Coronary artery (tissue), 2 donors: Measurements from ENCODE around the gene CCDC85C.

Experiments
- DNase-seq: peaks from one replicate; pipeline ENCODE4 v3.0.0-alpha.2; 2017; ENCODE audit warnings: low spot score
- H3K27ac ChIP-seq, 2 donors: fragments of 200-600 bp; sonication (generic); one replicate each; pipeline ENCODE4 v1.5.1; 2016 to 2019
- H3K4me3 ChIP-seq: fragments of 200-600 bp; sonication (generic); 2 replicates; pipeline ENCODE4 v1.5.1; 2016; ENCODE audit warnings: mild to moderate bottlenecking, moderate library complexity
- CTCF ChIP-seq: fragments of 200-600 bp; sonication (generic); IDR thresholded peaks from one replicate; pipeline ENCODE4 v1.5.1; 2019; ENCODE audit warnings: antibody characterized with exemption

CCDC85C gene

DNA sequence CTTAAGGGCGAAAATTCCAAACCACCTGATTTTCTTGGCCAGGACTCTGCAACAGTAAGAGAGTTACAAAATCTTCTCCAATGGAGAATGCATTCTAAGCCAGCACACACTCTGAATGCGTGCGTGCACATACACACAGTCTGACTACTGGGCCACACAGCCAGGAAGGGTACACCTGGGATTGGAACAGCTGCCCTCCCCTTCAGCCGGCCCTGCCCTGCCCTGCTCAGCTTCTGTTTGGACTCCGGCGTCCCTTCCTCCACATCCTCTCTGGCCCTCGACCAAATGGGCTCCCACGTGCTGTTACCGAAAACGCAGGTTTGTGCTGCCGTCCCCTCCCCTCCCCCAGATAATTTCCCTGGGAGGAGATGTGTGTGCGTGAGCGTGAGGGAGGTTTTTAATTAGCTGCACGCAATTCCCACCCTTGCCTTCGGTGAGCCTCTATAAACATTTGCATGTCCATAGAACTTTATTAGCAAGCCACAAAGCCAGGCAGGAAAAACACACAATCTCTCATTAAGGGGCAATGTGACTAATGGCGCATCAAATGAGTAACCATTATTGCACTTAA lies 79.8 kb downstream of the CCDC85C start:
- no peak for TF ChIP-seq CTCF
- no peak for DNase-seq
- H3K27ac ChIP-seq = no peak overlapping the region
- no peak overlapping the region for H3K4me3 ChIP-seq

DNA sequence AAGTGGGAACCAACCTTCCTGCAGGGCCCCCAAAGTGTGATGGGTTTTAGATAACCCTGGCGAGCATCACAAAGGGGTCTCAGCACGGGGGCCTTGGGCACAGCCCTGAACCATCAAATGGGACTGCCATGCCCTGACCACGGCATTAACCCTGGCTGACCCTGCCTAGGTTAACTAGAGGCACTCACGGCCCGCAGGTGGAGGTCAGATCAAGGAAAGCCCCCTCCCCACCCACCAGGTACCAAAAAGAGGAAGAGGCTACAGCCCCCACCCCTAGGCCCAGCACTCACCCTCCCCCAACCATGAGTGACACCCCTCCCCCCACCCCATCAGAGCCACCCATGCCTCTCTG lies 80.3 kb downstream of the CCDC85C start:
- Histone ChIP-seq H3K4me3 (no peak overlapping the region), H3K27ac (no peak overlapping the region)
- DNase-seq = no peak
- no peak for TF ChIP-seq CTCF

GRCh38 chr14:99522934-99523703 lies 80.9 kb downstream of the CCDC85C start:
- no peak for TF ChIP-seq CTCF
- Histone ChIP-seq H3K27ac (no peak overlapping the region), H3K4me3 (no peak overlapping the region)
- no peak for DNase-seq

- no peak overlapping the region for H3K27ac ChIP-seq
- no peak for TF ChIP-seq CTCF
- DNase-seq = no peak
- no peak overlapping the region for H3K4me3 ChIP-seq
Observed at GRCh38 chr14:99522457-99522891, 81.5 kb downstream of the CCDC85C start.

DNA sequence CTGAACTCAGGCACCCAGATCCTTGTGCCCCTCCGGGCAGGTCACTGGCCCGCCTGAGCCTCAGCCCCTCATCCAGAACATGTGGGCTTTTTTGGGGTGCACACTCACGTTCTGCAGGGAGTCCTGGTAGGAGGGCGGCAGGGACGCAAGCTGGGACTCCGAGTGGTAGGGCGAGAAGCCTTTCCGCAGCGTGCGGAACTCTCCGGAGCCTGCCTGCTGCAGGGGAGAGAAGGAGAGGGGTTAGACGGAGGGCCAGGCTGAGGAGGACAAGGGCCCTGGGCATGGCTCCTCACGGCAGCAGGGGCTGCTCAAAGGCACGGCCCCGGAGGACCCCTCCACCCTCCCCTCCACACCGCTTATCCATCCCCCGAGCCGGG lies 82.0 kb downstream of the CCDC85C start:
- TF ChIP-seq CTCF = no peak
- H3K4me3 ChIP-seq = no peak overlapping the region
- no peak for DNase-seq
- H3K27ac ChIP-seq = no peak overlapping the region

GRCh38 chr14:99521176-99522024 lies 82.6 kb downstream of the CCDC85C start:
- no peak for TF ChIP-seq CTCF
- H3K4me3 ChIP-seq = no peak overlapping the region
- no peak overlapping the region for H3K27ac ChIP-seq
- DNase-seq = no peak
